IPS DF 4.7 (cell line): ENCODE data around the gene SNTN.
"Not testable (repeated sequence)": the region's sequence is repeated elsewhere in the genome, so short reads cannot be mapped to it uniquely, and the experiment has no call there.

Experiments
- DNase-seq: peaks from one replicate; pipeline ENCODE4 v3.0.0-alpha.2; 2013; ENCODE audit warnings: low spot score; ENCODE audit errors: extremely low read depth

Gene SNTN

GRCh38 chr3:63652066-63652725 is at the start of gene SNTN:
SNTN (plus strand) TSS chr3:63652675; CDS start chr3:63652688, 13 bp downstream.
- no peak for DNase-seq

GRCh38 chr3:63607716-63608115 is 44.8 kb upstream of the SNTN start:
- DNase-seq = no peak

DNA sequence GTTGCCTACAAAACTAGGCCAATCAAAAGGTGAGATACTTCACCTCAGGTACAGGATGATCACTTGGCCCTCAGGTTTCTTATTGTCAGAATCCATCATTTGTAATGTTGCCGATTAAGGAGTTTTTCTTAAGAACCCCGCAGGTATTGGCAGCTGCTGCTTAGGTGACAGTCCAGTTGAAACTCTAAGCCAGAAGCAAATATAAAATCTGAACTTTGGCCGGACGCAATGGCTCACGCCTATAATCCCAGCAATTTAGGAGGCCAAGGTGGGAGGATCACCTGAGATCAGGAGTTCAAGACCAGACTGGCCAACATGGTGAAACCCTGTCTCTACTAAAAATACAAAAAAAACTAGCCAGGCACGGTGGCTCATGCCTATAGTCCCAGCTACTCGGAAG is 43.1 kb upstream of the SNTN start:
- DNase-seq = no peak

- no peak for DNase-seq
Observed at GRCh38 chr3:63609834-63610233, 42.6 kb upstream of the SNTN start.

- DNase-seq = no peak
Observed at GRCh38 chr3:63611382-63611781, 41.1 kb upstream of the SNTN start.

GRCh38 chr3:63613561-63613960 is 38.9 kb upstream of the SNTN start:
- no peak for DNase-seq

- no peak for DNase-seq
Observed at GRCh38 chr3:63617391-63617790, 35.1 kb upstream of the SNTN start.

DNA sequence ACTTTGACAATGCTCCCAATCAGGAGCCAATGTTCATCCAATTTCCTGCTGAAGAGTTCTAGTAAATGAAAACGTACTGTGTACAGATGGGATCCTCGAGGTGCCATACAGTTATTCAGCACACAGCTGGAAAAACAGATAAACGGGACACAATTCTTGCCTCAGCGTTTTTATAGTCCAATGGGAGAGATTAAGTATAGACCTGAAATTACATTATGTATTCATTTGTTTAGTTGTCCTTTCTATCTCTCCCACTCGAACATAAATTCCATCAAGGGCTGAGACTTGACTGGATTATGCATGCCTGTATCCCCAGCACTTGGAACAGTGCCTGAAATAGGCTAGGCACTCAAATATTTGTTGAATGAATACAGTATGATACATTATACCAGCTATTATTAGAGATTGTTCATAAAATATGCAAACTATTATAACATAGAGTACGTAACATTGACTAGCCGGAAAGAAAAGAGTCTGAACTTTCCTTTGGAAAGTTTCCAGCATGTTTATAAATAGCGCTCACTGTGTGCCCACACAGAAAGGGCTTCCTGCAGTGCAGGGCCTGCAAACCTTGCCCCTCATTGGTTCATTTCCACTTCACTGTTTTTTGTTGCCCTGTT is 27.4 kb upstream of the SNTN start:
- DNase-seq = no peak

DNA sequence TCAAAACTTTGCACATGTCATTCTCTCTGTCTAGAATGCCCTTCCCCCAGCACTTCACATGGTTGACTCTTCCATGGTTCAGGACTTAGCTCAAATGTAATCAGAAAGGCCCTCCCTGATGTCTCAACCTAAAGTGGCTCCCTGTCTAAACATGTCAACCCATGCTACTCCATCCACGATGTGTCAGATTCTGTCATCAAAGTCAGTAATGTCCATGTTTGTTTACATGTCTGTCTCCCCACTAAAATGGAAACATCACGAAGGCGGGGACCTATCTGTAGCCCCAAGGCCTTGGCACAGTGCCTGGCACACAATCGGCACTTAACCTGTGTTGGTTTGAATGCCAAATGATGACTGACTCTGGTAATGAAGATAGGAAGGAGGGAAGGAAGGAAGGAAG is 20.8 kb upstream of the SNTN start:
- no peak for DNase-seq

- DNase-seq = no peak
Observed at GRCh38 chr3:63635186-63635585, 17.3 kb upstream of the SNTN start.

DNA sequence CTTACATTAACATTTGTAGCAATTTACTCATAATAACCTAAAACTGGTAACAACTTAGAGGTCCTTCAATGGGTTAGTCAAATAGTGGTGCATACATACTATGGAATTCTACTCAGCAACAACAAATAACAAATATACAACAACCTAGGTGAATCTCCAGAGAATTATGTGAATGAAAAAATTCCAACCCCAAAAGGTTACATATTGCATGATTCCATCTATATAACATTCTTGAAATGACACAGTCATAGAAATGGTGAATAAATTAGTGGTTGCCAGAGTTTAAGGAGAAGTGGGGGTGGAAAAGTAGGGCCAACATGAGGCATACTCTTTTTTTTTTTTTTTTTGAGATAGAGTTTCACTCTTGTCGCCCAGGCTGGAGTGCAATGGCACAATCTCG is 12.7 kb upstream of the SNTN start:
- no peak for DNase-seq

DNA sequence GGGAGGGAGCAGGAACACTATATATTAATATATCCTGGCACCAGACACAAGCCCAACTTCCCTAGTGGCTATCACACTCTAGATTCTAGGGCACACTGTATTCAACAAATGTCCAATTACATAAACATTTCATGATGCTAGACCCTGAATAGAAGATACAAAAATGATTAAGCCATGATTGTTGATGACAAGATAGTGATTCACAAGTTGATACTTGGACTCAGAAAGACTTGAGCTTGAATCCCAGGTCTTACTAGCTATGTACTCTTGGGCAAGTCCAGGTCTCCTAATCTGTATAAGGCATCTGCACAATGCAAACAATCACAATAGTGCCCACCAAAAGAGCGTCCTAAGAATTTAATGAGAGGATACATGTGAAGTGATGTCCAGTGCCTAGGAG is 10.0 kb upstream of the SNTN start:
- no peak for DNase-seq

DNA sequence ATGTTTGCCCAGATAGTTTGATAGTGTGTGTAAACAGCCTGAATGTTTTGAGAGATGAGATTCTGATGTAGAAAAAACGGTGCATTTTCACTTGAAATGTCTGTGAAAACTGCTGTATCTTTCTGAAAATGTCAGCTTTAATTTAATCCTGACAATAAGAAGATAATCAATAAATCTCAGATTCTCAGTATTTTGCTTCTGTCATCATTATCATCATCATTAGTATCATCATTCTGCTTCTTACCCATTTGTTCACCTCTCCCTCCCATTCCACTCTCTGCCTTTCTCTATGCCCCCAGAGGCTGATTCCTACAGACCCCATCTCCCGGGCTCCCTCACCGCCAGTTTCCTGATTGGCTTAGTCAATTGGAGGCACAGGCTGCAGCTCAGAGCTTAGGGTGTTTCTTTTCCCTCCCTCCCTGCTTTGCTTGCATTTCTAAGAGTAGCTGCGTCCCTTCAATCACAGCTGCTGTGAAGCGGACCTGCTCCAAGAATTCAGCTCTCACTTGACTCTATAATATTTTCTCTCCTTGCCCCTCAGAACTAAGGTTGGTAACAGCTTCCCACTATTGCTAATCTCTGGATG is 8.2 kb upstream of the SNTN start:
- no peak for DNase-seq

- not testable (repeated sequence) for DNase-seq
Observed at GRCh38 chr3:63644928-63645781, 7.3 kb upstream of the SNTN start.

DNA sequence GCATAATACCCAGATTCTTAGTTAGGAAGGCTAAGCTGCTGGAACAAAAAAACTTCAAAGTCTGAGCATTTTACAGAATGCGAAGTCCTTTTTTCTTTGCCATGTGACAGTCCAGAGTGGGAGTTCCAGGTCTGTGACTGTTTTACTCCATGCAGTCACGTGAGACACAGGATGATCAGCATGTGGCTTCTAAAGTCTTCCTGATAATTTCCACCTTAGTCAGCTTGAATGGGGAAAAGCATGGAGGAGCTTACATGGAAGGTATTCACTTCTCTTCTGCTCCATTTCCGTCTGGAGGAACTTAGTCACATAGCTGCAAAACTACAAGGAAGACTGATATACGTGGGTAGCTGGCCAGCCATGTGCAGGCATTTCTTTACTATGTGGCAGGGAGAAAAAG is 1.7 kb downstream of the SNTN start:
- no peak for DNase-seq

GRCh38 chr3:63654931-63655330 is 2.5 kb downstream of the SNTN start:
- DNase-seq = no peak

DNA sequence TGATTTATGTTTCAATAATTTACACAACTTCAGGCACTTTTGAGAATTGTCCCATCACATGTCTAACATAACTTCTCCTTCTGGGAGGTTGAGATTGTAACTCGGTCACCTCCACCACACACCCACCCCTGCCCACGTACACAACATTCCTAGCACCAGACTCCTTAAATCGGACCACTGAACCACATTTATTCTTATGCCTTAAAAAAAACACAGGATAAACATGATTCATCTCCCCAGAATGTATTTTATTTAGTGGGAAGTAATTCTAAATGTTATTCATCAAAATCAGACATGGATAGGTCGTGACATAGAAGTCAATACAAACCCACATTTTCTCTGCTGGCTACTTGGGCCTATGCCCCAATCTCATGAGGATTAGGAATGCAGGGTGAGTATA is 3.0 kb downstream of the SNTN start:
- no peak for DNase-seq

- DNase-seq = no peak
Observed at GRCh38 chr3:63656786-63657185, 4.3 kb downstream of the SNTN start.

GRCh38 chr3:63661242-63661641 is 8.8 kb downstream of the SNTN start:
- no peak for DNase-seq

DNA sequence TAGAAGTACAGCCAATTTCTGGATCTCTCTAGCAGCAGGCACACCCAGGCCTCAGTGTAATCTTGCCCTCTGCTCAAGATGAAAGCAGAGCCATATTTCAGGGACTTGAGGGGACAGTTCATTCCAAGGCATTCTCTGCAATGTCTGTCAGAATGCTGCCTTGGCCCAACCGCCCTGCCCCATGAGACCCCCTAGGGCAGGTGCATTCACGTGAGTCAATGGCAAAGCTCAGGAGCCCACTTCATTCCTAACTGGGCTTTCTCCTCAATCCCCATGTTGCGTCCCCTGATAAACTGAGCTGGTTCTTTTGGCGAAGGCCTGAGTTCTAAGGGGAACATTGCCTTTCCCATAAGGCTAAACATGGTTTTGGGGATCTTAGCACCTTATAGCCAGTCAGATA is 9.5 kb downstream of the SNTN start:
- DNase-seq = no peak

- no peak for DNase-seq
Observed at GRCh38 chr3:63662500-63662899, 10.0 kb downstream of the SNTN start.

- DNase-seq = no peak
Observed at GRCh38 chr3:63670544-63670943, 18.1 kb downstream of the SNTN start.
